Stomach smooth muscle (tissue), 2 donors: ENCODE measurements around the gene SLC16A5.
A peak's percentile ranks its signal among the peaks of the same experiment; 100 is the strongest.

Experiments used
- H3K27ac ChIP-seq: one replicate; pipeline ENCODE4 v1.7.0; 2013; ENCODE audit warnings: mild to moderate bottlenecking, low read length, inconsistent platforms
- H3K27me3 ChIP-seq, 2 donors: one replicate each; pipeline ENCODE4 v1.7.0; 2013; ENCODE audit warnings: low read length in 2 of 2; ENCODE audit not compliant: insufficient read depth in 2 of 2, control insufficient read depth in 1 of 2
- H3K36me3 ChIP-seq, 2 donors: one replicate each; pipeline ENCODE4 v1.7.0; 2013; ENCODE audit warnings: low read length in 2 of 2; ENCODE audit not compliant: control insufficient read depth in 2 of 2, insufficient read depth in 2 of 2
- H3K4me1 ChIP-seq: one replicate; pipeline ENCODE4 v1.7.0; 2013; ENCODE audit warnings: low read length; ENCODE audit not compliant: control insufficient read depth, insufficient read depth
- H3K4me3 ChIP-seq, 2 donors: one replicate each; pipeline ENCODE4 v1.7.0; 2013; ENCODE audit warnings: low read length in 2 of 2
- H3K9ac ChIP-seq, 2 donors: one replicate each; pipeline ENCODE4 v1.7.0; 2013; ENCODE audit warnings: low read length in 2 of 2, mild to moderate bottlenecking in 1 of 2
- H3K9me3 ChIP-seq, 2 donors: one replicate each; pipeline ENCODE4 v1.7.0; 2013; ENCODE audit warnings: low read length in 2 of 2; ENCODE audit not compliant: control insufficient read depth in 2 of 2
- donor health status: healthy.
- donor health status: Pancreatic carcinoma.

SLC16A5 gene

DNA sequence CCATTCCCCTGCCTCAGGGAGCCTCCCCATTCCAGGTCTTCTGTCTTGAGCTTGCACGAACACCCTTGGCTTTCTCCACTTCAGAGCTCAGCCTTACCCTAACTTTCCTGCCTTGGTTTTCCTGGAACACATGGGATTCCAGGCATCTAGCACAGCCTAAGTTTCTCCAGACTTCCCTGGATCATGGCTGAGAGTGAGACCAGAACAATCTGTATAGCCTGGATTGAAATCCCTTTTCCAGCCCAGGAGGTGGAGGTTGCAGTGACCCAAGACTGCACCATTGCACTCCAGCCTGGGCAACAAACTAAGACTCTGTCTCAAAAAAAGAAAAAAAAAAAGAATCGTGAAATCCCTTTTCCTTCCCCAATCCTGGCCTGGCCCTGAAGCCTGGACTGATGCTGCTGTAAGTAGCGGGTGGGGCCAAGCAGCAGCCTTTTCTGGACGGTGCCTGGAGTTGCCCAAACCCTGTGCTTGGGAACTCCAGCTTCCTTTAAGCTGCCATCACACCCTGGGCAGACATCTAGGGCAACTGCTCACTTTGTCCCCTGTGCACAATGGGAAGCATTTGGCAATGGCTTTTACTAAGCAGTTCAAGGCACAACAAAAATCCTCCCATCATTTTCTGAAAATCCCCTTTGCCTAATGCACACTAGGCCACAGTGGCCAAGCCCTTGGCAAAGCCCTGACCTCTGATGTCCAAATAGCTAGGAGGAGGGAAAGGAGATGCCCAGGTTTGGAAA lies 12.0 kb upstream of the SLC16A5 start:
- H3K27me3 ChIP-seq: no peaks in the 10 kb centered on the region
- H3K9ac ChIP-seq: no peak overlapping the region
- peaks cover 19% of the 10 kb centered on the region for H3K4me1 ChIP-seq
- H3K4me3 ChIP-seq: no peak overlapping the region
- H3K27ac ChIP-seq: no peak overlapping the region
- H3K36me3 ChIP-seq: no peaks in the 10 kb centered on the region
- no peaks in the 10 kb centered on the region for H3K9me3 ChIP-seq

GRCh38 chr17:75077072-75077495 lies 10.7 kb upstream of the SLC16A5 start:
- Histone ChIP-seq H3K27ac (peak overlapping the region; percentile 81), H3K4me3 (peak overlapping the region; percentile 71 to 76), H3K27me3 (peaks cover 0 to 3% of the 10 kb centered on the region in 2 donors), H3K36me3 (no peaks in the 10 kb centered on the region), H3K9ac (peak overlapping the region; percentile 84 to 91), H3K9me3 (no peaks in the 10 kb centered on the region), H3K4me1 (peaks cover 19% of the 10 kb centered on the region)

DNA sequence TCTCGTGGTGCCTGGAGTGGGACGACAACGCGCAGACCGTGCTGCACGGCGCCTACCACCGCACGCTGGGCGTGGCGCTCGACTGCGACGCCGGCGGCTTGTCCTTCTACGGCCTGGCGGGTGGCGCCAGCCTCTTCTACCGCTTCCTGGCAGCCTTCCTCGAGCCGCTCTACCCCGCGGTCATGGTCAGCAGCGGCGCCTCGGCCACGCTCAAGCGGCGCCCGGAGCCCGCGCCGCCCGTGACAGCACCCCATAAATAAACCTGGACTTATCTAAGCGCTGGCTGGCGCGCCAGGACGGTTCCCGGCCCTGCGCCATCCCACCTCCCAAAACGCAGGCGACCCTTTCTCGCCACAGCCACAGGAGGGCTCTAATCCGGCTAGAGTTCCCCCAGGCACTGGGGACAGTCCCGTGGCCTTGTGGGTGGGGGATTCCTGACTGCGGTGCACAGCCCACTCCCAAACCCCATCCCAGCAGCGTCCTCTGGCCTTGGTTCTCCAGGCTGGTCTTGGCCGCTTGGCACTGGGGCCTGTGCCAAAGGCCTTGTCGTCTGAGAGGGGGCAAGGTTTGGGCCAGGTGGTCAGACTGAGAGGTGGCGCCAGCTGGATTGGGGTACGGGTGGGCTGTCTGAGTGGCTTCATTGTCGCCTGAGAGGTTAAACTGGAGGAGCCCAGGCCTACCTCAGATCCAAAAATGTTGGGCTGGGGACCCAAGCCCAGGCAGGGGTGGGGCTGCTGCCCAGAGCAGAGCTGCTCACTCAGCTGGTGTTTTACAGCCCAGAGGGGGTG lies 10.1 kb upstream of the SLC16A5 start:
- peak overlapping the region; percentile 84 to 91 for H3K9ac ChIP-seq

GRCh38 chr17:75078284-75079022 lies 9.3 kb upstream of the SLC16A5 start:
- Histone ChIP-seq H3K4me3 (peak overlapping the region in 1 of 2 donors; percentile 76), H3K27me3 (peaks cover 0 to 3% of the 10 kb centered on the region in 2 donors), H3K4me1 (peaks cover 19% of the 10 kb centered on the region), H3K27ac (peak overlapping the region; percentile 81), H3K36me3 (no peaks in the 10 kb centered on the region), H3K9me3 (no peaks in the 10 kb centered on the region), H3K9ac (peak overlapping the region in 1 of 2 donors; percentile 91)

More for the DNA sequence above, 10.1 kb upstream of the SLC16A5 start:
- Histone ChIP-seq H3K27me3 (peaks cover 0 to 3% of the 10 kb centered on the region in 2 donors), H3K9me3 (no peaks in the 10 kb centered on the region), H3K27ac (peak overlapping the region; percentile 81), H3K36me3 (no peaks in the 10 kb centered on the region), H3K4me1 (peaks cover 19% of the 10 kb centered on the region), H3K4me3 (peak overlapping the region; percentile 71 to 76)

DNA sequence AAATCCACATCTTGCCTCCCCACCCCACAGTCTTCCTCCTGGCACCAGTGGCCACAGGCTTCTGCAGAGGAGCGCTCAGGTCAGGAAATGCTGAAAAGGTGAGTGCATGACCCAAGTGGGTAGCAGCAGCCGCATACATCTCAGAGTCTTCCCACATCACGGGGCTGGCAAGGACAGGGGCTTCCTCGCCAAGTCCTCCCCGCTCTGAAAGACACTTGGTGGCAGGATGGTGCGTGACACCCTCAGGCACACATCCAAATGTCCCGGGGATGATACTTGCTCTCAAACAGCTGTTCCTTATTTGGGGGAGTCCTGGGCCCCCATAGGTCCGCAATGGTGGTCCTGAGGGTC lies 8.8 kb upstream of the SLC16A5 start:
- H3K27ac ChIP-seq: no peak overlapping the region
- H3K4me1 ChIP-seq: peaks cover 19% of the 10 kb centered on the region
- H3K27me3 ChIP-seq: peaks cover 0 to 3% of the 10 kb centered on the region in 2 donors
- H3K4me3 ChIP-seq: no peak overlapping the region
- H3K36me3 ChIP-seq: no peaks in the 10 kb centered on the region
- H3K9me3 ChIP-seq: no peaks in the 10 kb centered on the region
- no peak overlapping the region for H3K9ac ChIP-seq

GRCh38 chr17:75081611-75082540 lies 5.9 kb upstream of the SLC16A5 start:
- Histone ChIP-seq H3K27me3 (peaks cover 0 to 5% of the 10 kb centered on the region in 2 donors), H3K4me3 (no peak overlapping the region), H3K9me3 (no peaks in the 10 kb centered on the region), H3K36me3 (no peaks in the 10 kb centered on the region), H3K4me1 (peaks cover 17% of the 10 kb centered on the region), H3K27ac (no peak overlapping the region), H3K9ac (no peak overlapping the region)

DNA sequence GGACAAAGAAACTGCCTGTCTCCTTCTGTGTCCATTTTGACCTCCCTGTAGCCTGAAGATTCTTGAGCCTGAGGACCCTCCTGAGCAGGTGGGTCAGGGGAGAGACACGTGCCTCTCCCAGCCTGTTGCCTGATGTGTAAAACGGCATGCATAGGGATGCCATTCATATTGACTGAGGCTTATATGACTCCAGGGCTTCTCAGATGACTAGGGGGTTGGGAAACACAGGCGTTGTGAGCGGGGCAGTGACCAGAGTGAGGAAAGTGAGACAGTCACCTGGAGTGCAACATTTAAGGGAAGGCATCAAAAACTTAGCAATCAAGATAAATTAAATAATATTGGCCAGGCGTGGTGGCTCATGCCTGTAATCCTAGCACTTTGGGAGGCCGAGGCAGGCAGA lies 5.1 kb upstream of the SLC16A5 start:
- no peaks in the 10 kb centered on the region for H3K36me3 ChIP-seq
- H3K27ac ChIP-seq: no peak overlapping the region
- H3K27me3 ChIP-seq: peaks cover 2 to 8% of the 10 kb centered on the region in 2 donors
- no peak overlapping the region for H3K4me3 ChIP-seq
- H3K4me1 ChIP-seq: peaks cover 17% of the 10 kb centered on the region
- H3K9me3 ChIP-seq: no peaks in the 10 kb centered on the region
- no peak overlapping the region for H3K9ac ChIP-seq

DNA sequence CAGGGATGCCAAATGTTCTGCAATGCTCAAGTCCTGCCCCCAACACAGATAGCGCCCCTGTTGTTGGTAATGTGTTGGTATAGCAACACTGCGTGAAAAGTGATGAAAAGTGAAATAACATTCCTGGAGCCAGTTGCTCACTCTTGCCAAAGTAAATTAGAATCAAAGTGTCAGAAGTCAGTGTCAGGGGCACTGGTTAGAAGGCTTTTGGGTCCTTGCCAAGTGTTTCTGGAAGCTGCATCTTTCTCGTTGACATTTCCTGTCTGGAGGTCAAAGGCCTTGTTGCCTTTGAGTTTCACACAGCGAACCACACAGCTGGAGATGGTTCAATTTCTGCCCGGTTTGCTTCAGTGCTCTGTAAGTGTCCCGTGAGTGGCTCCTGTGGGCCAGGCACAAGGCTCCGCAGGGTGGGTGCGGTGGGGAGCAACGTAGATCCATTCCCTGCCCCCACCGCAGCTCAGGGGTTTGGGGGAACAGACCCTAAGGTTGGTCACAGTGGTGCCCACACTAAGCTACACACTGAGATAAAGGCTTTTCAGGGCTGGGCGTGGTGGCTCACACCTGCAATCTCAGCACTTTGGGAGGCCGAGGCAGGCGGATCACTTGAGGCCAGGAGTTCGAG lies 3.6 kb upstream of the SLC16A5 start:
- Histone ChIP-seq H3K27me3 (peaks cover 9 to 14% of the 10 kb centered on the region in 2 donors), H3K4me3 (no peak overlapping the region), H3K36me3 (no peaks in the 10 kb centered on the region), H3K4me1 (peaks cover 17% of the 10 kb centered on the region), H3K27ac (no peak overlapping the region), H3K9ac (no peak overlapping the region), H3K9me3 (no peaks in the 10 kb centered on the region)

- H3K36me3 ChIP-seq: no peaks in the 10 kb centered on the region
- H3K27me3 ChIP-seq: peaks cover 9 to 11% of the 10 kb centered on the region in 2 donors
- H3K4me1 ChIP-seq: peaks cover 20% of the 10 kb centered on the region
- H3K27ac ChIP-seq: no peak overlapping the region
- no peaks in the 10 kb centered on the region for H3K9me3 ChIP-seq
- H3K9ac ChIP-seq: no peak overlapping the region
- H3K4me3 ChIP-seq: no peak overlapping the region
These were observed 1.1 kb upstream of the SLC16A5 start for GRCh38 chr17:75086496-75087181.
